GM12878 (cell line): ENCODE results near the gene TNF. TPM values are rescaled to one million over a fixed set of nuclear protein-coding genes. Genes with fewer than 3 reads are reported as not detected.

Source experiments
- BACH1 ChIP-seq: fragments of 450-650 bp; IDR thresholded peaks from 2 replicates; pipeline ENCODE4 v1.6.1; 2017; ENCODE audit warnings: mild to moderate bottlenecking, borderline replicate concordance
- CREM ChIP-seq: IDR thresholded peaks from 2 replicates; pipeline ENCODE4 v1.6.1; 2014; ENCODE audit warnings: antibody characterized with exemption, low read depth
- DPF2 ChIP-seq: fragments of 450-650 bp; IDR thresholded peaks from 2 replicates; pipeline ENCODE4 v1.6.1; 2017; ENCODE audit warnings: mild to moderate bottlenecking
- EP300 ChIP-seq, 2 experiments: fragments of 150-350 bp in 1 of 2; IDR thresholded peaks; 2 replicates each; pipeline ENCODE4 v1.6.1; 2011 to 2012; ENCODE audit warnings: low read depth in 2 of 2, low read length in 2 of 2, borderline replicate concordance in 1 of 2, improper control_type of control experiment in 1 of 2, inconsistent platforms in 1 of 2; ENCODE audit not compliant: control insufficient read depth in 1 of 2
- ESRRA ChIP-seq: IDR thresholded peaks from 2 replicates; pipeline ENCODE4 v1.6.1; 2012; ENCODE audit warnings: mild to moderate bottlenecking, low read length, improper control_type of control experiment
- KDM1A ChIP-seq: fragments of 200-600 bp; sonication (generic); IDR thresholded peaks from 2 replicates; pipeline ENCODE4 v1.6.1; 2016; ENCODE audit warnings: borderline replicate concordance
- KLF5 ChIP-seq: fragments of 450-650 bp; IDR thresholded peaks from 2 replicates; pipeline ENCODE4 v1.6.1; 2014; ENCODE audit warnings: mild to moderate bottlenecking; ENCODE audit not compliant: partially characterized antibody
- MEF2B ChIP-seq: fragments of 450-650 bp; IDR thresholded peaks from 2 replicates; pipeline ENCODE4 v1.6.1; 2018; ENCODE audit warnings: mild to moderate bottlenecking, moderate library complexity; ENCODE audit not compliant: partially characterized antibody, poor library complexity, severe bottlenecking
- NBN ChIP-seq: fragments of 450-650 bp; IDR thresholded peaks from 2 replicates; pipeline ENCODE4 v1.6.1; 2016
- NR2F1 ChIP-seq: fragments of 450-650 bp; conservative IDR thresholded peaks from 2 replicates; pipeline ENCODE4 v1.6.1; 2017; ENCODE audit warnings: mild to moderate bottlenecking
- POLR2A ChIP-seq: IDR thresholded peaks from 2 replicates; pipeline ENCODE4 v1.6.1; 2011; ENCODE audit warnings: low read depth, mild to moderate bottlenecking, low read length
- POLR2AphosphoS2 ChIP-seq: IDR thresholded peaks from 2 replicates; pipeline ENCODE4 v1.6.1; 2011; ENCODE audit warnings: low read depth, mild to moderate bottlenecking, low read length, improper control_type of control experiment, moderate library complexity
- RCOR1 ChIP-seq: conservative IDR thresholded peaks from 2 replicates; pipeline ENCODE4 v1.6.1; 2012; ENCODE audit warnings: low read depth, low read length, improper control_type of control experiment
- RFX5 ChIP-seq: IDR thresholded peaks from 2 replicates; pipeline ENCODE4 v1.6.1; 2011; ENCODE audit warnings: low read depth, low read length, improper control_type of control experiment
- SIN3A ChIP-seq: IDR thresholded peaks from 2 replicates; pipeline ENCODE4 v1.6.1; 2012; ENCODE audit warnings: low read depth, low read length, improper control_type of control experiment
- SMAD1 ChIP-seq: fragments of 450-650 bp; IDR thresholded peaks from 2 replicates; pipeline ENCODE4 v1.6.1; 2018; ENCODE audit warnings: mild to moderate bottlenecking, low read depth; ENCODE audit not compliant: partially characterized antibody
- SMAD5 ChIP-seq: IDR thresholded peaks from 2 replicates; pipeline ENCODE4 v1.6.1; 2016; ENCODE audit warnings: antibody characterized with exemption, low read depth
- SP1 ChIP-seq: IDR thresholded peaks from one replicate; pipeline ENCODE4 v1.6.1; 2011; ENCODE audit warnings: low read depth, low read length
- SUPT20H ChIP-seq: IDR thresholded peaks from 2 replicates; pipeline ENCODE4 v1.6.1; 2011; ENCODE audit warnings: low read depth, mild to moderate bottlenecking, low read length, moderate library complexity, borderline replicate concordance; ENCODE audit not compliant: control insufficient read depth
- TCF3 ChIP-seq: IDR thresholded peaks from 2 replicates; pipeline ENCODE4 v1.6.1; 2012; ENCODE audit warnings: low read depth, mild to moderate bottlenecking, low read length, borderline replicate concordance; ENCODE audit not compliant: insufficient read depth
- polyA plus RNA-seq, 11 experiments: library from polyadenylated mRNA; depleted of rRNA in 4 of 11; unstranded in 6 of 11; stranded (reverse) in 5 of 11; fragments of >200 nt; fragmentation: Nextera tagmentation in 4 of 11; fragmentation: Illumina TruSeq in 1 of 11; extraction: Ambion mirVana in 4 of 11; extraction: Trizol in 1 of 11; gene quantifications; 1 replicate in 1 of 11; 2 replicates in 10 of 11; pipeline versions ENCODE4 v1.2.1 to v1.2.3, GENCODE V29; 2011 to 2016; ENCODE audit warnings: inconsistent platforms in 2 of 11, missing spikeins in 2 of 11, low read depth in 1 of 11
- total RNA-seq, 4 experiments: library from RNA; depleted of rRNA in 3 of 4; stranded (reverse); fragments of >200 nt in 3 of 4; fragmentation: Illumina TruSeq in 1 of 4; extraction: Trizol in 1 of 4; gene quantifications; 2 replicates each; pipeline versions ENCODE4 v1.2.1 to v1.2.3, GENCODE V29; 2013 to 2021
- TF ChIP-seq, protein P1 (sequence below): IDR thresholded peaks from 2 replicates; pipeline ENCODE4 v1.6.1; 2012; ENCODE audit warnings: low read length, inconsistent platforms
- TF ChIP-seq, protein P2 (sequence below): fragments of 150-350 bp; IDR thresholded peaks from 2 replicates; pipeline ENCODE4 v1.6.1; 2014; ENCODE audit warnings: mild to moderate bottlenecking, low read depth, low read length
- TF ChIP-seq, protein P3 (sequence below): IDR thresholded peaks from 2 replicates; pipeline ENCODE4 v1.6.1; 2012; ENCODE audit warnings: mild to moderate bottlenecking, low read depth, low read length
- TF ChIP-seq, protein P4 (sequence below): IDR thresholded peaks from 2 replicates; pipeline ENCODE4 v1.6.1; 2011; ENCODE audit warnings: mild to moderate bottlenecking, low read depth, low read length, moderate library complexity; ENCODE audit not compliant: insufficient replicate concordance

TNF gene
- total and polyA plus RNA-seq, 10 of the 15 experiments (the other 5 are each of a cell fraction or from before 2014, with no cell fraction given): 18.0 to 94.8 (median 61.9) TPM

DNA sequence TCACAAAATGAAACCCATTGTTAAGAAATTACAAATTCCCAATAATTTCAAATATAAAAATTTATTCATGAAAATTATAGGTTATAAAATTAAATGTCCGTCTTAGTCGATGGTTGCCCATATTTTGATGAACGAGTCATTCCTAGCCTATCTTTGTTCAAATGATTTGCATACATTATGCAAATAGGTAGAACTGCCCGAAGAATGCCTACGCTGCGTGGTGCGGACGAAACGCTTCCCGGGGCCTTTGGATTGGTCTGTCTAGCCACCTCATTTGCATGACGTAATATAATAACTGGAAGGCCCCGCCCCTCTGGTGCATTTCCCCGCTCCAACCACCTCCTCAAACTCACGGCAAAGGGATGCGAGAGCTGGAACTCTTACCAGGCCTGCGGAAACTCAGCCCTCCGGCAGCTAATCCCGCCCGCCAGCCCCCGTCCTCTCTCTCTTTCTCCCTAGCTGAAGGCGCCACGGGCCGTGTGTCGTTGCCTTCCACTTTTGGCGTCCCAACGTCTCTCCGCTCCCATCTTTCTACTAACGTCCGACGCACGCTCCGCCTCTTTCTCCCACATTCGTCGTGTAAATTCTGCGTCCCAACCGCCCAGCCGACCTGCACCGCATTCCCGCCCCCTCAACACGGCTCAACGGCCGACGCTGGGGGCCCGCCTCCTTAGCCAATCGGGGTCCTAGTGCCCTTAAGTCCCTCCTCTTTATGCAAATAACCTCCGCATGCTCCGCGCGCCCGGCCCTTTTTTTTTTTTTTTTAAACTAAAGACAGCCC, 44.6 kb downstream of the TNF start (continued):
- TF ChIP-seq MEF2B (no peak), RFX5 (peak; percentile 51), SUPT20H (no peak), DPF2 (peak; percentile 18; the same call in 1 of the 2 replicates), POLR2AphosphoS2 (peak; percentile 69), POLR2A (peak; percentile 92), SMAD5 (peak; percentile 84), CREM (peak; percentile 95), NR2F1 (no peak), BACH1 (peak; percentile 92), ESRRA (no peak), SP1 (peak; percentile 81), KLF5 (peak; percentile 88), NBN (peak; percentile 98), TCF3 (0 out of 2 replicates have a peak, but pooled peaks have one; percentile 69), RCOR1 (no peak), EP300 (IDR thresholded peaks at IDR 0.05; ENCODE audit: borderline replicate concordance in 1 of 2, control insufficient read depth in 1 of 2, low read depth in 2 of 2, low read length in 2 of 2) (peak in 1 of 2 experiments; percentile 35; a peak in 1 of 4 replicates), KDM1A (no peak), SMAD1 (peak; percentile 96), SIN3A (no peak; the same call in 1 of the 2 replicates)
- TF ChIP-seq, protein P1, sequence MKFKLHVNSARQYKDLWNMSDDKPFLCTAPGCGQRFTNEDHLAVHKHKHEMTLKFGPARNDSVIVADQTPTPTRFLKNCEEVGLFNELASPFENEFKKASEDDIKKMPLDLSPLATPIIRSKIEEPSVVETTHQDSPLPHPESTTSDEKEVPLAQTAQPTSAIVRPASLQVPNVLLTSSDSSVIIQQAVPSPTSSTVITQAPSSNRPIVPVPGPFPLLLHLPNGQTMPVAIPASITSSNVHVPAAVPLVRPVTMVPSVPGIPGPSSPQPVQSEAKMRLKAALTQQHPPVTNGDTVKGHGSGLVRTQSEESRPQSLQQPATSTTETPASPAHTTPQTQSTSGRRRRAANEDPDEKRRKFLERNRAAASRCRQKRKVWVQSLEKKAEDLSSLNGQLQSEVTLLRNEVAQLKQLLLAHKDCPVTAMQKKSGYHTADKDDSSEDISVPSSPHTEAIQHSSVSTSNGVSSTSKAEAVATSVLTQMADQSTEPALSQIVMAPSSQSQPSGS: no peak
- TF ChIP-seq, protein P2, sequence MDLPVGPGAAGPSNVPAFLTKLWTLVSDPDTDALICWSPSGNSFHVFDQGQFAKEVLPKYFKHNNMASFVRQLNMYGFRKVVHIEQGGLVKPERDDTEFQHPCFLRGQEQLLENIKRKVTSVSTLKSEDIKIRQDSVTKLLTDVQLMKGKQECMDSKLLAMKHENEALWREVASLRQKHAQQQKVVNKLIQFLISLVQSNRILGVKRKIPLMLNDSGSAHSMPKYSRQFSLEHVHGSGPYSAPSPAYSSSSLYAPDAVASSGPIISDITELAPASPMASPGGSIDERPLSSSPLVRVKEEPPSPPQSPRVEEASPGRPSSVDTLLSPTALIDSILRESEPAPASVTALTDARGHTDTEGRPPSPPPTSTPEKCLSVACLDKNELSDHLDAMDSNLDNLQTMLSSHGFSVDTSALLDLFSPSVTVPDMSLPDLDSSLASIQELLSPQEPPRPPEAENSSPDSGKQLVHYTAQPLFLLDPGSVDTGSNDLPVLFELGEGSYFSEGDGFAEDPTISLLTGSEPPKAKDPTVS: 0 out of 2 replicates have a peak, but pooled peaks have one; percentile 37
- TF ChIP-seq, protein P3, sequence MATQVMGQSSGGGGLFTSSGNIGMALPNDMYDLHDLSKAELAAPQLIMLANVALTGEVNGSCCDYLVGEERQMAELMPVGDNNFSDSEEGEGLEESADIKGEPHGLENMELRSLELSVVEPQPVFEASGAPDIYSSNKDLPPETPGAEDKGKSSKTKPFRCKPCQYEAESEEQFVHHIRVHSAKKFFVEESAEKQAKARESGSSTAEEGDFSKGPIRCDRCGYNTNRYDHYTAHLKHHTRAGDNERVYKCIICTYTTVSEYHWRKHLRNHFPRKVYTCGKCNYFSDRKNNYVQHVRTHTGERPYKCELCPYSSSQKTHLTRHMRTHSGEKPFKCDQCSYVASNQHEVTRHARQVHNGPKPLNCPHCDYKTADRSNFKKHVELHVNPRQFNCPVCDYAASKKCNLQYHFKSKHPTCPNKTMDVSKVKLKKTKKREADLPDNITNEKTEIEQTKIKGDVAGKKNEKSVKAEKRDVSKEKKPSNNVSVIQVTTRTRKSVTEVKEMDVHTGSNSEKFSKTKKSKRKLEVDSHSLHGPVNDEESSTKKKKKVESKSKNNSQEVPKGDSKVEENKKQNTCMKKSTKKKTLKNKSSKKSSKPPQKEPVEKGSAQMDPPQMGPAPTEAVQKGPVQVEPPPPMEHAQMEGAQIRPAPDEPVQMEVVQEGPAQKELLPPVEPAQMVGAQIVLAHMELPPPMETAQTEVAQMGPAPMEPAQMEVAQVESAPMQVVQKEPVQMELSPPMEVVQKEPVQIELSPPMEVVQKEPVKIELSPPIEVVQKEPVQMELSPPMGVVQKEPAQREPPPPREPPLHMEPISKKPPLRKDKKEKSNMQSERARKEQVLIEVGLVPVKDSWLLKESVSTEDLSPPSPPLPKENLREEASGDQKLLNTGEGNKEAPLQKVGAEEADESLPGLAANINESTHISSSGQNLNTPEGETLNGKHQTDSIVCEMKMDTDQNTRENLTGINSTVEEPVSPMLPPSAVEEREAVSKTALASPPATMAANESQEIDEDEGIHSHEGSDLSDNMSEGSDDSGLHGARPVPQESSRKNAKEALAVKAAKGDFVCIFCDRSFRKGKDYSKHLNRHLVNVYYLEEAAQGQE: 0 out of 2 replicates have a peak, but pooled peaks have one; percentile 10
- TF ChIP-seq, protein P4, sequence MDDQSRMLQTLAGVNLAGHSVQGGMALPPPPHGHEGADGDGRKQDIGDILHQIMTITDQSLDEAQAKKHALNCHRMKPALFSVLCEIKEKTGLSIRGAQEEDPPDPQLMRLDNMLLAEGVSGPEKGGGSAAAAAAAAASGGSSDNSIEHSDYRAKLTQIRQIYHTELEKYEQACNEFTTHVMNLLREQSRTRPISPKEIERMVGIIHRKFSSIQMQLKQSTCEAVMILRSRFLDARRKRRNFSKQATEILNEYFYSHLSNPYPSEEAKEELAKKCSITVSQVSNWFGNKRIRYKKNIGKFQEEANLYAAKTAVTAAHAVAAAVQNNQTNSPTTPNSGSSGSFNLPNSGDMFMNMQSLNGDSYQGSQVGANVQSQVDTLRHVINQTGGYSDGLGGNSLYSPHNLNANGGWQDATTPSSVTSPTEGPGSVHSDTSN: no peak
